Testis (tissue), 2 donors: Measurements from ENCODE around the gene DNMT3L.

Source experiments
- POLR2A ChIP-seq: fragments of 450-650 bp; IDR thresholded peaks from one replicate; pipeline ENCODE4 v1.6.1; 2017; ENCODE audit warnings: antibody characterized with exemption, mild to moderate bottlenecking, moderate library complexity
- TF ChIP-seq, protein P1 (sequence below), 3 experiments: fragments of 450-650 bp in 2 of 3; fragments of 200-600 bp in 1 of 3; sonication (generic) in 1 of 3; IDR thresholded peaks; one replicate each; pipeline ENCODE4 v1.5.1; 2016 to 2019; ENCODE audit warnings: antibody characterized with exemption in 3 of 3, mild to moderate bottlenecking in 2 of 3, moderate library complexity in 1 of 3

DNA sequence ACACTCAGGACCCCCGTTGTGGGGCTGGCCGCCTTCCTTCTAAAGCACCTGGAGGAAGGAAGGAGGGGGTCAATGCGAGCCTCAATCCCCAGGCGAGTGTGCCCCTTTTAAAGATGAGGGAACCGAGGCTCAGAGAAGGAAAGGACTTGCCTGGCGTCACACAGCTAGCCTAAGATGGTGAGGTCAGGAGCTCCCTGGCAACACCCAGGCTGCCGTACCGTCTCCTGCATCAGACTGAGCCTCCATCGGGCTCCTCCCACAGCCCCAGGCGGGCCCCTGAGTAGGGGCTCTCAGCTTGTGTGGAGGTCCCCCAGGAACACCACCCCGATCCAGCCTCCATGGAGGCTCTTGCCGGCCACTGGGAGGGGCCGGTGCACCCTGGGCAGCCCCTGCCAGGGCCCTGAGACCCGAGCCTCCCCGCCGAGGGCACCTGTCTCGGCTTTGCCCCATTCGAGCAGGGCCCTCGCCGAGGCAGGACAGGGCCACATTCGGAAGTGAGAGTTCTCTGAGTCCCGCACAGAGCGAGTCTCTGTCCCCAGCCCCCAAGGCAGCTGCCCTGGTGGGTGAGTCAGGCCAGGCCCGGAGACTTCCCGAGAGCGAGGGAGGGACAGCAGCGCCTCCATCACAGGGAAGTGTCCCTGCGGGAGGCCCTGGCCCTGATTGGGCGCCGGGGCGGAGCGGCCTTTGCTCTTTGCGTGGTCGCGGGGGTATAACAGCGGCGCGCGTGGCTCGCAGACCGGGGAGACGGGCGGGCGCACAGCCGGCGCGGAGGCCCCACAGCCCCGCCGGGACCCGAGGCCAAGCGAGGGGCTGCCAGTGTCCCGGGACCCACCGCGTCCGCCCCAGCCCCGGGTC is 23.7 kb upstream of the DNMT3L start, which contains the start of gene AIRE:
- TF ChIP-seq, protein P1, sequence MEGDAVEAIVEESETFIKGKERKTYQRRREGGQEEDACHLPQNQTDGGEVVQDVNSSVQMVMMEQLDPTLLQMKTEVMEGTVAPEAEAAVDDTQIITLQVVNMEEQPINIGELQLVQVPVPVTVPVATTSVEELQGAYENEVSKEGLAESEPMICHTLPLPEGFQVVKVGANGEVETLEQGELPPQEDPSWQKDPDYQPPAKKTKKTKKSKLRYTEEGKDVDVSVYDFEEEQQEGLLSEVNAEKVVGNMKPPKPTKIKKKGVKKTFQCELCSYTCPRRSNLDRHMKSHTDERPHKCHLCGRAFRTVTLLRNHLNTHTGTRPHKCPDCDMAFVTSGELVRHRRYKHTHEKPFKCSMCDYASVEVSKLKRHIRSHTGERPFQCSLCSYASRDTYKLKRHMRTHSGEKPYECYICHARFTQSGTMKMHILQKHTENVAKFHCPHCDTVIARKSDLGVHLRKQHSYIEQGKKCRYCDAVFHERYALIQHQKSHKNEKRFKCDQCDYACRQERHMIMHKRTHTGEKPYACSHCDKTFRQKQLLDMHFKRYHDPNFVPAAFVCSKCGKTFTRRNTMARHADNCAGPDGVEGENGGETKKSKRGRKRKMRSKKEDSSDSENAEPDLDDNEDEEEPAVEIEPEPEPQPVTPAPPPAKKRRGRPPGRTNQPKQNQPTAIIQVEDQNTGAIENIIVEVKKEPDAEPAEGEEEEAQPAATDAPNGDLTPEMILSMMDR (IDR thresholded peaks at IDR 0.05), result no peak
- no peak for TF ChIP-seq POLR2A
